CD4-positive, alpha-beta T cell treated with Interleukin-21 for 1 hour (primary cell): ENCODE measurements around the gene MPI.

Experiments
- DNase-seq: peaks from one replicate; pipeline ENCODE4 v3.0.0-alpha.2; 2020

The MPI gene, protein sequence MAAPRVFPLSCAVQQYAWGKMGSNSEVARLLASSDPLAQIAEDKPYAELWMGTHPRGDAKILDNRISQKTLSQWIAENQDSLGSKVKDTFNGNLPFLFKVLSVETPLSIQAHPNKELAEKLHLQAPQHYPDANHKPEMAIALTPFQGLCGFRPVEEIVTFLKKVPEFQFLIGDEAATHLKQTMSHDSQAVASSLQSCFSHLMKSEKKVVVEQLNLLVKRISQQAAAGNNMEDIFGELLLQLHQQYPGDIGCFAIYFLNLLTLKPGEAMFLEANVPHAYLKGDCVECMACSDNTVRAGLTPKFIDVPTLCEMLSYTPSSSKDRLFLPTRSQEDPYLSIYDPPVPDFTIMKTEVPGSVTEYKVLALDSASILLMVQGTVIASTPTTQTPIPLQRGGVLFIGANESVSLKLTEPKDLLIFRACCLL

DNA sequence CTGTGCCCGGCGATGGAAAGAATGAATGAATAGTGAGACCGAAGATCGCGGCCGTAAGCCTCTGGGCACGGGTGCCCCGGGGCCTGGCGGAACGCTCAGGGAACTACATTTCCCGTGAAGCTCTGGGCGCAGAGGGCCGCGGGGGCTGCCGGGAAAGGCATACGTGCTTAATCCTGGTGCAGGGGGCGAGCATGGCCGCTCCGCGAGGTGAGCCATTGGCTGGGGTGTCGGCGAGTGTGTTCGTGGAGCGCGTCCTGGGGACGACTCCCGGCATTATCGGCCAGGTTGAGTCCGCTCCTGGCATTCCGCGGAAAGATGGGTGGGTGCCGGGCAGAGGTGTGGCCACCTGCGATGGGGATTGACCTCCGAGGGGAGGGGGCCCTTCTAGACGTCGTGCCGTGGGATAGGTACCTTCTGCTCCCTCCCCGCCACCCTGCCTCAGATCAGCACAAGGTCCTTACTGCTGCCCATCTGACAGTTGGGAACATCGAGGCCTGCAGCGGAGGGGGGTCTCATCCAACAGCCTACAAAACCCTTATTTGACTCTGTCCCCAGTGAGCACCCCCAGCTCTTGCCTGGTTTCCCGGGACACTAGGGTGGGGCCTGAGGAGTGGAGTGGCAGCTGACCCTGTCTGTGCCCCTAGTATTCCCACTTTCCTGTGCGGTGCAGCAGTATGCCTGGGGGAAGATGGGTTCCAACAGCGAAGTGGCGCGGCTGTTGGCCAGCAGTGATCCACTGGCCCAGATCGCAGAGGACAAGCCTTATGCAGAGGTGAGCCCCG, at the start of gene MPI:
MPI (plus strand) TSS at position 160 of the 782 bp plus-strand sequence; CDS start at position 192, 32 bp downstream.
- peak; percentile 87 for DNase-seq

DNA sequence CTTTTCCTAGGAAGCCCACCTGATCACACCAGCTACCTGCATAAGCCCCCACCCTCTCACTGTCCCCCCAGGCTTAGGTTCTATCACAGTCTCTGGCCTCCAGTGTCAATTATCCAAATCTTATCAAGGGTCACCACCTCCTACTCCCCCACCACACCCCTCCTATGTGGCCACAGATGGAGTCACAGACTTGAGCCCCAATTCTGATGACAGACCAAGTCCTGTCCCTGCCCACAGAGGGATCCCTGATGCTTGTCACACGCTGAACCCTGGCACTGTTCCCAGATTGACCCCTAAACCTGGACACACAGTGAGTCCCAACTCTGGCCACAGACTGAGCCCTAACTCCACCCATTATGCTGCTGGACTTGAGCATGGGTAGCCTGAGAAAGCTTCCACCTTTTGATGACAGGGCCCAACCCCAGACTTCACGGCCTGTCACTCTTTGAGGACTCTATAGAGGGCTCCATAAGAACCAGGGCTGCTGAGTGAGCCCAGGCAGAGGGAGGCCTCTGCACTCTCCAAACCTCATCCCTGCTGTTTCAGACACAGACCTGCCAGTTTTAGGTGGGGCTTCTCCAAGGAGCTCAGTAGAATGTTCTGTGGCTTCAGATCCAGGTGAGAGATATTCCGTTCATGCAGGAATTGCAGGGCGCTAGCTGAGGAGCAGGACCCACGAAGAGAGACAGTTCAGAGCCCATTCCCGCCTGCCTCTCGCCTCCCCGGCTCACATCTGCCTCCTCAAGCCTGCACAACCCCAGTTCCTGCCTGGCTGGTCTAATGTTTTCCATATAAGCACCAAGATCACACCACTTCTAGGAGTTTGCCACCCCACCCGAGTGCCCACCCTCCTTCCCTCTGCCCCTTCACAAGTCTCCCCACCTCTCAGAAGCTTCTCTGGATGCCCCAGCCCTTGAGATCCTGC, 48.7 kb upstream of the MPI start:
- no peak for DNase-seq

DNA sequence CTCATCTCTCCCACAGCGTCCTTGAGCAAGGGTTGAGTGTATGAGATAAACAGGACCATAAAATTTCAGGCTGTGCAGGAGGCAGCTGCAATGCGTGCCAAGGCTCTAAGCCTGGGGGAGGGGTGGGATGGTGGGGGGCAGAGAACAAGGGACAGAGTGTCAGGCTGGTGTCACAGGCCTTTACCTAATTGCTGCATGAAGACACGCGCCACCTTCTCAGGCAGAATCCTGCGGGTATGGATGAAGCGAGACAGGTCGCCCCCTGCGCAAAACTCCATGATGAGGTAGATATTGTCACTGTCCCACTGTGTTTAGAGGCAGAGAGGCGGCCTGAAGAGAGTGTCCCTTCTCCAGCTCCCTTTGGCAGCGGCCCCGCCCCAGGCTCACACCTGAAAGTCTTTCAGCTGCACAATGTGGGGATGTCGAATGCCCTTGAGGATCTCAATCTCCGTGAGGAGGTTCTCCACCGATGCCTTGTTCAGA, 47.9 kb upstream of the MPI start:
- no peak for DNase-seq

DNA sequence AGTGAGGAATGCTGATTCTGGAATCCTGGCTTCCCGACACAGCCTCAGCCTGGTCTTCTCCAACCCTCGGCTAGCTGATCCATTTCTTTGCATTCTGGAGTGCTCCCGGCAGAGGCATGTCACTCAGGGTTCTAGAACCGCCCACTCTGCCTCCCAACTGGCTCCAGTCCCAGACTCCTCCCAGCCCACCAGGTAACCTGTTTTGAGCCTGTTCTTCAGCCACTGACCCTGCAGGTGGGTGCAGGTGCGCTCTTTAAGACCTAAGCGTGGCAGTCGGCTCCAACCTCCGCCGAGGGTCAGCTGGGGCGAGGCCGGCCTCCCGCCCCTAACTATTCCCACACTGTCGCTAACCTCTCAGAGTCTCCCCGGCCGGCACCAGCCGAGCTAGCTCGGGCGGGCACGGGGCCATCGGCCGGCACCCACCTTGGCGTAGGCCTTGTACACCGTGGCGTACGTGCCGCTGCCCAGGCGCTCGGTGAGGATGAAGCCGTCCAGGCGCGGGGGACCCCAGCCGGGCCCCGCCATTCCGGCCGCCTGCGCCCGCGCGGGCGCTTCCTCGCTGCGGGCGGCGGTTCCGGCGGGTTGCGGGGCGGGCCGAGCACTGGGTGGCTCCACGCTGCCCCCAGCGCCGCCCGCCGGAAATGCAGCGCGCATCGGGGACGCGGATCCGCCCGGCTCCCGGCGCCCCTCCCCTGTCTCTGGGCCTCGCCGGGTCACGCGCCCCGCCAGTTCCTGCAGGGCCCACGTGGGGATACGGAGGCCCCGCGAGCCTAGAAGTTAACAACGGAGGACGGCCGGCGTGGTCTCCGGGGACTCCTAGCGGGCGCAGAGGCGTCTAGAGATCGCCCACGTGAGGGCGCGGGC, 47.0 kb upstream of the MPI start, which contains the start of gene ULK3:
ULK3 (minus strand) TSS at position 576 of the 864 bp plus-strand sequence; CDS start at position 525, 51 bp downstream.
- DNase-seq, result peak; percentile 92

DNA sequence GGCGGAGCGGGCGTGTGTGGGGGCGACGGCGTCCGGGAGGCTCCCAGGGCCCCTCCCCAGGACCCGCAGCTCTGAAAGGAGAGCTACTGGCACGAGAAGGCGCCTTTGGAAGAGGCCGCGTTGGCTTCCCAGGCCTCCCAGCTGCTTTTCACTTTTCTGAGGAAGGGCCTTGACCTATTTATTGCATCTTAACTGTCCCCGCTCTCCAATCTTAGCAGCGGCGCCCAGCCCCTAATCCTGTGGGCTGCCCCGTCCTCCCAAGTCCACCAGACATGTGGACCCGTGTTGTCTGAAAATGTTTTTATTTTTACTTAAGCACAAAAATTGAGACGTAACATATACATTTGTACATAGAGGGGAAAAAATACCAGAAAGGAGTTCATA, 46.4 kb upstream of the MPI start:
- DNase-seq, result no peak

DNA sequence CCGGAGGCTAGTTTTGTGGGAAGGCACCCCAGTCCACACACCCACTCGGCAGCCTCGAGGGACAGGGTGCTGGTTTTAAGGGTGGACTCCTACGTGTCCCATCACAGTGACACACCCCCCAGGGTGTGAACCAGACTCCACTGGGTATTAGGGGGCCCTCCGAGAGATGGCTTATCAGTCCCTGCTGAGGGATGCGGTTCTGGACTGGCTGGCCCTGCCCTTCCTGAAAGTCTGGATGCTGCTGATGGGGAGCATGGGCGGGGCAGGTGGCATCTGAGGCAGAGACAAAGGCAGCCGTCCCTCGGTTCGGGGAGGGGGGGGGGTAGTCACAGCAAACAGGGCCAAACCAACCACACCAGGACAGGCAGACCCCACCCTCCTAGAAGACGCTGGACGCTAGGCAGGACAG, 45.9 kb upstream of the MPI start:
- no peak for DNase-seq

DNA sequence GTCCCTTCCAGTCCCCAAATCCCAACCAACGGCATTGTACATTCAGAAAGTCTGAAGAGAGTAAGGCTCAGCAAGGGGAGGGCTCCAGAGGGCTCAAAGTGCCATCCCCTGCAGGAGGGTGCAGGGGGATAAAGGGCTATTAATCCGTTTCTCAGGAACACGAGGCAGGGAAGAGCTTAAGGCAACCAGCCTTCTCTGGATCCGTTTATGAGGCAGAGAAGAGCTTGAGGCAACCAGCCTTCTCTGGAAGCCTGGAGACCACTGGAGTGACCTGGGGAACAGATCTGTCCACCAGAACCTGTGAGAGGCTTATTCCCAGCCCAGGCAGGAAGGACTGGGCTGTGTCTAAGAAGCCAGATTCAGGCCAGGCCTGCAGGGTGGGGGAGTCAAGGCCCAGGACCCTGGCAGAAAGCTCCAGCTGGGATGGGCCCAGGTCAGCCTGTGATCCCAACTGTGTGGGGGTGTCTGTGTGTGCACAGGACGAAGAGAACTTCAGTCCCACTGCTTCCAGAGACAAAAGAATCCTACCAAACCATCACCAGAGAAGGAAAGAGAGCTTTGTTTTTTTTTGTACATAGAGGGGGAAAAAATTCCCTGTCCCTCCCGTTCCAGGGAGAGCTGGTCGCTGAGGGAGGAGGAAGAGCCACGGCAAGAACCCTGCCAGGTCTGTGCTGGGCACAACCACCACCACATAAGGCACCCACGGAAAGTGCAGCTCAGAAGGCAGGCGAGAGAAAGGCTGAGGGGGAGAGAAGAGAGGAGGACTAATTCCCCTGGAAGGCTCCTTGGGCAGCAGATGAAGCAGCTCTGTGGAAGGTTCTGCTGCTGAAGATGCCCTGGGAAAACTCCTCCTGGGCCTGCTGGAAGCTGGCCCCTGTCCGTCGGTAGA, 45.3 kb upstream of the MPI start:
- DNase-seq, result no peak

DNA sequence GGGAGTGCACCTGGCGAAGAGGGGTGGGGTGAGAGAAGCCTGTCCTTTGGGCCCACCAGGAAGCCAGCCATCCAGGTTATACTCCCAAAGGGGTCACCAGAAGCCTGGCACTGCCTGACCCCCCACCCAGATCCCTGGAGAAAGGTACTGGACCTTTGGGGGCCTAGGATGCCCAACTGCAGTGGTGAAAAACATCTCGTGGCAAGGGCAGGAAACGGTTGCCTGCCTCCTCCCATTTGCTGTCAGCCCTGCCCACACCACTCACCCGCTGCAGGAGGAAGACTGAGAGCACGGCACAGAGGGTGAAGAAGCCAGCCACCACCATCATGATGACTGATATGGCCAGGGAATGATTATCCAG, 44.7 kb upstream of the MPI start:
- peak; percentile 60 for DNase-seq

DNA sequence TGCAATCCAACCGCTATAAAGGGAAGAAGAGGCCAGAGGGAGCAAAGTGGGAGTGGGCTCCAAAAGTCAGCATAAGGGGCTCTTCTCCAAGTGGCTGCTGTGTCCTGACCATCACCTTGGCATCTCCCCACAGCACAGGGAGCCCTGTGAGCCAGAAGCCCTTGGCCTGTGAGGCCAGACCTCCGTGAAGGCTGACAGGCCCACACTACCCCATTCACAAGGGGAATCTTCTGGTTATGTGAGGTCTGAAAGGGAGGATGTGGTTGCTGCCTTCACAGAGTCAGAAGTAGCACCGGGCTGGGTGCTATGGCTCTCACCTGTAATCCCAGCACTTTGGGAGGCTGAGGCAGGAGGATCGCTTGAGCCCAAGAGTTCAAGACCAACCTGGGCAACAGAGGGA, 44.3 kb upstream of the MPI start:
- DNase-seq, result peak; percentile 39

DNA sequence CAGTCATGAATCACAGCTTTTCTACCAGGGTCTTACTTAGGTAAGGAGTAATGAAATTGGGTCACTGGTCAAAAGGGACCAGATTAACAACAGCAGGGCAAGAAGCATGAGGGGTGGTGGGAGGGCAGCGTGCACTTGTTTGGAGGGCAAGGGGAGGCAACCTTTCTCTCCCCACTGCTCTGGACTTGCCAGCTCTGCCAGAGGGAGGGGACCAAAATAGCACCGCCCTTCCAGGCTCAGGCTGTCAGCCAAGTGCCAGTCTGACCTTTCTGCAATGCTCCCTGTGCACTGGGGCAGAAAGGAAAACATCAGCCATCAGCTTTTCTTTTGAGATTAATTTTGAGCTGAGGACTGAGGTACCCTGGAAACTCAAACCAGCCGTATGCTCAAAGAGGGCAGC, 42.4 kb upstream of the MPI start:
- DNase-seq, result no peak

DNA sequence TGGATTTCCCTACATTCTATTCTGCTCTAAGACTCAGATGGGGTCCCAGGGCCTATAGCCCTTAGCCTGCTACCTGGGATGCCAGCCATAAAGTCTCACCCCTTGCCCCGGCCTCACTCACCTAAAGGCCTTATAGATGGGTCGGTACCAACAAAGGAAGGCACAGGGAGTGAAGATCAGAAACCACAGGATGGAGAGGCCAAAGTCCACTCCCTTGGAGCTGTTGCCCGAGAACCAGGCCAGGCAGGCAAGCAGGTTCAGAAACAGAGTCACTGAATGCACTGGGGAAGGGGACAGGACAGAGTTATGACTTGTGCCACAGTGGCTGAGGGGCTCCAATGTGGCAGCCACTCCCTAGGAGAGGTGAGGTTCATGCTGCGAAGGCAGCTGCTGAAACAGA, 39.4 kb upstream of the MPI start:
- DNase-seq, result no peak

DNA sequence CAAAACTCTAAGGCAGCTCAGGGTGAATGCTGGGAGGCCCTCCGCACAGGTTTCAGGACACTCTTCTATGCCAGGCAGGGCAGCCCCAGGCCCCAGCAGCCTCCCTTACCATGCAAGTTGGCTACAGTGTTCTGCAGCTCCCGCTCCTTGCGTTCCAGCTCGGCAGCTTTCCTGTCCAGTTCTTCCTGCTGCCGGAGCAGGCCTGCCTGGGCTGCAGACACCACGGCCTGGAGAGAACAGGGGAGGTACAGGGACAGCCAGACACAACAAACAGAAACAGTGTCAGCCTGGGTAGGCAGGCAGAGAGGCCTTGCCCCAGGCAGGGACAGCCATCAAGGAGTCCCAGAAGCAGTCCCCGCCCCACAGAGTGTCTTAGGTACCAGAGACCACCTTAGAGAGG, 37.9 kb upstream of the MPI start:
- no peak for DNase-seq

DNA sequence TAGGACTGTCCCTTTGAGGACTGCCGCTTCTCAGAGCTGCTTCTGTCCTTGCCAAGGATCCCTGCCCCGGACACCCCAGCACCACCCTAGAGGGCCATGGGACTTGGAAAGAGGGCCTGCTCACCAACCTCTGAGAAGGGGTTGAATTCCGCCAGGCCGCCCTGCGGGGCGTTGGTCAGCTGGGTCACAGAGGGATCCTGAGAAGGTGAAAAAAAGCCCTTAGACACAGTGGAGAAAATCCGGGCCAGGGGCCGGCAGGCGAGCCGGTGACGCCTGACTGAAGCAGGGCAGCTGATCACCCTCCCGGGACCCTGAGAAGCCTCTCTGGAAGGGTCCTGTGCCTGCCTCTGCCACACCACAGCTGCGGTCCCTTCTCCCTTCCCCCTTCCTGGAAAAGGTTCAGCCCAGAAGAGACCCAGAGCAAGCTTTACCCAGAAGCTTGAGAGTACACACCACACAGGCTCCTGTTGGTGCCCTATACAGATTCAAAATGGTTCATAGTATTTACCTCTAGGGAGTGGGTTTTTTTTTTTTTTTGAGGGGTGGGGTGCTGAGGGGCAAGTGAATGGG, 35.3 kb upstream of the MPI start:
- no peak for DNase-seq

DNA sequence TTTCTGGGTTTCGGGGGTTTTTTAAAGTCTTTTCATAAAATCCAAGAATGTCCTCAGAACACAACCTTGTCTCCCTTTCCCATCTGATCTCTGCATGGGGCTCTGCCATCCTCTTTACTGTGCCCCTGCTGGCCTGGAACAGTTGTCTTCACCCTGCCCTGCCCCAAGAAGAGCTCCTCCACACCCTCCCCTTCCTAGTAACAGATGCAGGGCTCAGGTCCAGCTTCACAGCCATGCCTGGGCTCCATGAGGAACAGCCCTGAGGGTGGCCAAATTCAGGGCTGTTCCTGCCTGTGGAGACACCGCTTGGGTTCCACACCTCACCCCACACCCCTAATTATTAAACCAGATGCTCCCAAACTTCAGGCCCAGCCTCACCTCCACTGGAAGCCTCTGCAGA, 34.0 kb upstream of the MPI start:
- no peak for DNase-seq

DNA sequence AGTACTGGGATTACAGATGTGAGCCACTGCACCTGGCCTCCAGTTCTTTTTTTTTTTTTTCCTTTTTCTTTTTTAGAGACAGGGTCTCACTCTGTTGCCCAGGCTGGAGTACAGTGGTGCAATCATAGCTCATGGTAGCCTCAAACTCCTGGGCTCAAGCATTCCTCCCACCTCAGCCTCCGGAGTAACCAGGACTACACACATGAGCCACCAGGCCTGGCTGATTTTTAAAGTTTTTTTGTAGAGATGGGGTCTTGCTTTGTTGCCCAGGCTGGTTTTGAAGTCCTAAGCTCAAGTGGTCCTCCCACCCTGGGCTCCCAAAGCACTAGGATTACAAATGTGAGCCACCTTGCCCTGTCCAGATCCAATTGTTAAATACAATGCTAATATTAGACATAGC, 33.3 kb upstream of the MPI start:
- DNase-seq, result no peak

DNA sequence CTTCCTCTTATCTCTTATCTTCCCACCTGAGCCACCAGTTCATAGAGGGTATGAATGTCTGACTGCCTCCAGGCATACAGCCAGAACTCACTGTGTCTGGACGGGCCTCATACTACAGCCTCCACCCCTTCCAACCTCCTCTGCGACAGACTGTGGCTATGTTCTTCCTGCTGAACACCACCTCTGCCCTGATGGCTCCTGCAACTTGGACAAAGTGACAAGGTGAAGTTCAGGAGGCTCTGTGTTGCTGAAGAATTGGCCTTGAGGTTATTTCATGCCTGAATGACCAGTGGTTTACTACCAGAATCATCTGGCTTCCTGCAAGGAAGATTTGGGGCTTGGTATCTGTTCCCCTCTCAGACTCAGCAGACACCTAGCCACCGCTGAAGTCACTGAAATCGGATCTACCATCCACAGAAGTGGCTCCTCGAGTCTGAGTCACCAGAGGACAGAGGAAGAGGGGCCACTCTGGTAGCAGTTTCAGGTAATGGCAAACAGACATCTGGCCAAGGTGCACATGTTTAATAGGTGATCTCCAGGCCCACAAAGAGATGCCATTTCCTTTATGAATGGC, 32.7 kb upstream of the MPI start:
- DNase-seq, result no peak

DNA sequence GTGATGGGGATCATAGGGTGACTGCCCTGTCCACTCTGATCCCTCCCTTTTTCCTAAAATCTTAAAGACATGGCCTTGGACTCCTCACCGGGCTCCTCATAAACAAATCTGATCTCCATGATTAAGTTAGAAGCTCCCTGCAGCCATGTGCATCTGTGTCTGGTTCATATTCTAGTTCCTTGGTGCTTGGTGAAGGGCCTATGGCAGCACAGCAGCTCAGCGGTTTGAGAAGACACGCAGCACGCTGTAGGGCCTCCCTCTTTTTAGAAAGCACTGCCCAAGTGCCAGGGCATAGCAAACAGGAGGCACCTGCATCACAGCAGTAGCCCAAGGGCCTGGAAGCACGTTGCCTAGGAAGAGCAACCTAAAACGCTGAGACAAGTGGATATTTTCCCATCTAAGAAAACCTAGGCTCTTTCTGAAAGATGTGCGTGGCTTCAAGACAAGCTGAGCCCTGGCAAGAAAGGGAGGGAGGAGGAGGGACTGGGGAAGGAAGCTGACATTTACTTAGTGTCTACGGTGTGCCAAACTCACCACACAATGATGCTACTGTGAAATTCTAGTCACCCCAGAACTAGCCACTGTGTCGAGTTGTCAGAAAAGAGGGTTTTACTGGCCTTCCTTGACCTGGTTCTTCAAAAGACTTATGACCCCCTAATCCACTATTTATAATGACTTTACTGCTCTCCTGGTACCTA, 32.0 kb upstream of the MPI start:
- no peak for DNase-seq

DNA sequence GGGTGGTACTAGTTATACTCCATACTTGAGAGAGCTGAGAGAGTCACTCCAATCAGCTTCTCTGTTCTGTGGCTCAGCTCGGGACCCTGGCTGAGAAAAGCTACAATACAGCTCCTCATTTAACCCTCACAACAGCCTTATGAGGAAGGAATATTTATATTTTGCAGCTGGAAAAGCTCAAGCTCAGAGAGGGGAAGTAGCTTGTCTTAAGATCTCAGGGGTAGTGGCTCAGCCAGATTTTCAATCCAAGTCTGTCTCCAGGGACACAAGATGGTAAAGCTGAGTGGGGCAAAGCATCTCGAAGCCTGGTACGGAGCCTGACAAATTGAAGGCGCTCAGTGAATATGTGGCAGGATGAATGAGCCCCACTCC, 31.5 kb upstream of the MPI start:
- DNase-seq, result no peak

DNA sequence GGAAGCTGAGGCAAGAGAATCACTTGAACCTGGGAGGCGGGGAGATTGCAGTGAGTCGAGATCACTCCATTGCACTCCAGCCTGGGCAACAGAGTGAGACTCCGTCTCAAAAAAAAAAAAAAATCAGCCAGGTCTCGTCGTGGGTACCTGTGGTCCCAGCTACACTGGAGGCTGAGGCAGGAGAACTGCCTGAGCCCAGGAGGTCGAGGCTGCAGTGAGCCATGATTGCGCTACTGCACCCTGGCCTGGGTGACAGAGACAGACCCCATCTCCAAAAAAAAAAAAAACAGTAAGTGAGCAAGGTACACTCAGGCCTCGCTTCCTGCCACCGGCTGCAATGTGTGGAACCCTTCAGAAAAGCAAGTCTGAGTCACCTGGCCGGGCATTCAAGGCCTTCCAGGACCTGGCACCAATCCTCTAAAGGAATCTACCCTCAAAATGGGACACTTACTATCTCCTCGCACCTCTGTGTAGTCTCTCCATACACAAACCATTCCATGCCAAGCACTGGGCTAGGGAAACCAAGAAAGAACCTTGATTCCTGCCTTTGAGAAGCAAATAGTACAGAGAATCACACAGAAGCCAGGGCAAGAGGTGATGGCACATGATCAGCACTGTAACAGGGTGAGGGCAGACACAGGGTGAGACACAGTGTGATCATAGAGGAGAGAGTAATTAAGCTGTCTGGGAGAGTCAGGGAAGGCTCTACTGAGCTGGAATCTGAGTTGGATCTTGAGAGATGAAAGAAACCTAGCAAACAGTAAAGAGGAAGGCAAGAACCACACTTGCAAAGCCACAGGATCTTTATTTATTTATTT, 26.4 kb upstream of the MPI start:
- DNase-seq, result no peak
